GM19395 (cell line): Measurements from ENCODE around the gene MAF.

Experiments used
- ATAC-seq: cut with Tn5 transposase; IDR thresholded peaks from one replicate; pipeline ENCODE4 v1.9.1; 2021; ENCODE audit warnings: mild to moderate bottlenecking, moderate library complexity; ENCODE audit not compliant: unreplicated experiment

Gene MAF

GRCh38 chr16:79600638-79601091, at the start of gene MAF:
Gene MAF (minus strand): TSS chr16:79600737. CDS start chr16:79599902, 835 bp downstream.
- ATAC-seq = peak; percentile 66

GRCh38 chr16:79648826-79649225, 48.3 kb upstream of the MAF start:
- ATAC-seq = no peak

GRCh38 chr16:79647586-79647985, 47.0 kb upstream of the MAF start:
- no peak for ATAC-seq

- no peak for ATAC-seq
Observed at GRCh38 chr16:79645701-79646100, 45.2 kb upstream of the MAF start.

- no peak for ATAC-seq
Observed at GRCh38 chr16:79644971-79645667, 44.6 kb upstream of the MAF start.

GRCh38 chr16:79642652-79643051, 42.1 kb upstream of the MAF start:
- no peak for ATAC-seq

GRCh38 chr16:79640513-79641360, 40.2 kb upstream of the MAF start:
- ATAC-seq = no peak

- no peak for ATAC-seq
Observed at GRCh38 chr16:79639576-79640311, 39.2 kb upstream of the MAF start.

GRCh38 chr16:79638386-79638785, 37.8 kb upstream of the MAF start:
- ATAC-seq = no peak

GRCh38 chr16:79635488-79635887, 35.0 kb upstream of the MAF start:
- ATAC-seq = no peak

- no peak for ATAC-seq
Observed at GRCh38 chr16:79634298-79634697, 33.8 kb upstream of the MAF start.

- no peak for ATAC-seq
Observed at GRCh38 chr16:79632289-79632688, 31.8 kb upstream of the MAF start.

- ATAC-seq = no peak
Observed at GRCh38 chr16:79628988-79629387, 28.5 kb upstream of the MAF start.

- ATAC-seq = peak; percentile 94
Observed at GRCh38 chr16:79628501-79628975, 28.0 kb upstream of the MAF start.

GRCh38 chr16:79627092-79627491, 26.6 kb upstream of the MAF start:
- no peak for ATAC-seq

GRCh38 chr16:79625738-79626137, 25.2 kb upstream of the MAF start:
- no peak for ATAC-seq

GRCh38 chr16:79623824-79624223, 23.3 kb upstream of the MAF start:
- no peak for ATAC-seq

- no peak for ATAC-seq
Observed at GRCh38 chr16:79623062-79623461, 22.5 kb upstream of the MAF start.

GRCh38 chr16:79621027-79621426, 20.5 kb upstream of the MAF start:
- ATAC-seq = no peak

GRCh38 chr16:79618692-79619050, 18.1 kb upstream of the MAF start:
- no peak for ATAC-seq

- ATAC-seq = no peak
Observed at GRCh38 chr16:79618041-79618691, 17.6 kb upstream of the MAF start.
